ENCODE results near the gene SEL1L3. TPM values are rescaled to one million over a fixed set of nuclear protein-coding genes. Genes with fewer than 3 reads are reported as not detected.

SEL1L3 gene
- total RNA-seq, 4 donors from 2014 or later, result 6.9 to 13.5 (median 7.5) TPM

GRCh38 chr4:25700661-25701060, 162.1 kb downstream of the SEL1L3 start:
- Histone ChIP-seq H3K27ac (no peak overlapping the region), H3K9me3 (peaks cover 0 to 3% (median 0%) of the 10 kb centered on the region in 3 donors), H3K27me3 (peaks cover 0 to 14% (median 0%) of the 10 kb centered on the region in 4 donors), H3K4me3 (no peak overlapping the region), H3K4me1 (no peaks in the 10 kb centered on the region), H3K36me3 (no peaks in the 10 kb centered on the region)
- TF ChIP-seq, protein P1, sequence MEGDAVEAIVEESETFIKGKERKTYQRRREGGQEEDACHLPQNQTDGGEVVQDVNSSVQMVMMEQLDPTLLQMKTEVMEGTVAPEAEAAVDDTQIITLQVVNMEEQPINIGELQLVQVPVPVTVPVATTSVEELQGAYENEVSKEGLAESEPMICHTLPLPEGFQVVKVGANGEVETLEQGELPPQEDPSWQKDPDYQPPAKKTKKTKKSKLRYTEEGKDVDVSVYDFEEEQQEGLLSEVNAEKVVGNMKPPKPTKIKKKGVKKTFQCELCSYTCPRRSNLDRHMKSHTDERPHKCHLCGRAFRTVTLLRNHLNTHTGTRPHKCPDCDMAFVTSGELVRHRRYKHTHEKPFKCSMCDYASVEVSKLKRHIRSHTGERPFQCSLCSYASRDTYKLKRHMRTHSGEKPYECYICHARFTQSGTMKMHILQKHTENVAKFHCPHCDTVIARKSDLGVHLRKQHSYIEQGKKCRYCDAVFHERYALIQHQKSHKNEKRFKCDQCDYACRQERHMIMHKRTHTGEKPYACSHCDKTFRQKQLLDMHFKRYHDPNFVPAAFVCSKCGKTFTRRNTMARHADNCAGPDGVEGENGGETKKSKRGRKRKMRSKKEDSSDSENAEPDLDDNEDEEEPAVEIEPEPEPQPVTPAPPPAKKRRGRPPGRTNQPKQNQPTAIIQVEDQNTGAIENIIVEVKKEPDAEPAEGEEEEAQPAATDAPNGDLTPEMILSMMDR (IDR thresholded peaks at IDR 0.05), result no peak
- TF ChIP-seq POLR2A (IDR thresholded peaks at IDR 0.05), result no peak
- intact Hi-C loops (cut with DNase I), result no loop called here
- WGBS, 2 donors, result 77 to 100% methylated on average over 1 to 4 of the region's 4 CpGs
- no peak for DNase-seq

- H3K36me3 ChIP-seq, result no peaks in the 10 kb centered on the region
- TF ChIP-seq, protein P1 (IDR thresholded peaks at IDR 0.05), result no peak
- no peak for TF ChIP-seq POLR2A (IDR thresholded peaks at IDR 0.05)
- intact Hi-C loops (cut with DNase I), result no loop called here
- H3K27me3 ChIP-seq, result peaks cover 0 to 30% (median 0%) of the 10 kb centered on the region in 4 donors
- 60 to 62% methylated on average over 5 of the region's 5 CpGs for WGBS, 2 donors
- no peak overlapping the region for H3K27ac ChIP-seq
- no peak overlapping the region for H3K4me3 ChIP-seq
- DNase-seq, result no peak
- H3K9me3 ChIP-seq, result peaks cover 0 to 5% (median 3%) of the 10 kb centered on the region in 3 donors
- H3K4me1 ChIP-seq, result no peaks in the 10 kb centered on the region
These were observed 165.3 kb downstream of the SEL1L3 start for GRCh38 chr4:25697516-25697915.

Small RNA genes within 50 kb of the gene (small RNA-seq; reads per million reads assigned to genes)
- 0 reads per million in 4 donors for gene MTND4LP22

Other genes starting within 250 kb of the SEL1L3 start
- 1 to 10 TPM in 1 of 4 donors, under 1 TPM in 2, not detected in 1; 0.15 to 7.9 (median 0.76) TPM for gene SLC34A2, start 207.1 kb downstream of the SEL1L3 start, total RNA-seq
- gene SMIM20, start 51.2 kb upstream of the SEL1L3 start, total RNA-seq, result 10 to 100 TPM in 3 of 4 donors, 1 to 10 TPM in 1; 3.6 to 19.8 (median 15.5) TPM